Measurements from ENCODE around the gene SLMAP. TPM values are rescaled to one million over a fixed set of nuclear protein-coding genes. Genes with fewer than 3 reads are reported as not detected.

The SLMAP gene
- total and polyA plus RNA-seq, 2 experiments from 2014 or later: 32.1 to 73.0 TPM

DNA sequence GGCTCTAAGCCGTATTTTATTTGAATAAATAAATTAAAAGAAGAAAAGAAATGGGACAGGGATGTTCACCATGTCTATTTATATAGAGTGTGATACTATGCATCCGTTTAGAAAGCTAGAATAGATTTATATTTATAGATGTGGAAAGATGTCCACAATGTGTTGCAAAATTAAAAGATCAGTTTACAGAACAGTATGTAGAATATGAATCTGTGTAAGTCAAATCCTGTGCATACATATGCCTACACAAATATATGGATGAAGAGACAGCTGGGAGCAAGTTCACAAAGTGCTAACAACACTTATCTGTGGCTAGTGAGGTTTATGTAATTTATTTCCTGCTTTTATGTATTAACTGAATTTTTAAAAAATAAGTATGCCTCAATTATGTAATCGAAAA lies 25.4 kb upstream of the SLMAP start (continued):
- TF ChIP-seq, protein P1, sequence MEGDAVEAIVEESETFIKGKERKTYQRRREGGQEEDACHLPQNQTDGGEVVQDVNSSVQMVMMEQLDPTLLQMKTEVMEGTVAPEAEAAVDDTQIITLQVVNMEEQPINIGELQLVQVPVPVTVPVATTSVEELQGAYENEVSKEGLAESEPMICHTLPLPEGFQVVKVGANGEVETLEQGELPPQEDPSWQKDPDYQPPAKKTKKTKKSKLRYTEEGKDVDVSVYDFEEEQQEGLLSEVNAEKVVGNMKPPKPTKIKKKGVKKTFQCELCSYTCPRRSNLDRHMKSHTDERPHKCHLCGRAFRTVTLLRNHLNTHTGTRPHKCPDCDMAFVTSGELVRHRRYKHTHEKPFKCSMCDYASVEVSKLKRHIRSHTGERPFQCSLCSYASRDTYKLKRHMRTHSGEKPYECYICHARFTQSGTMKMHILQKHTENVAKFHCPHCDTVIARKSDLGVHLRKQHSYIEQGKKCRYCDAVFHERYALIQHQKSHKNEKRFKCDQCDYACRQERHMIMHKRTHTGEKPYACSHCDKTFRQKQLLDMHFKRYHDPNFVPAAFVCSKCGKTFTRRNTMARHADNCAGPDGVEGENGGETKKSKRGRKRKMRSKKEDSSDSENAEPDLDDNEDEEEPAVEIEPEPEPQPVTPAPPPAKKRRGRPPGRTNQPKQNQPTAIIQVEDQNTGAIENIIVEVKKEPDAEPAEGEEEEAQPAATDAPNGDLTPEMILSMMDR (conservative IDR thresholded peaks at IDR 0.05; ENCODE audit: low read depth in 2 of 2): no peak
- TF ChIP-seq EZH2phosphoT487 (IDR thresholded peaks at IDR 0.05; ENCODE audit: unreplicated experiment): no peak
- TF ChIP-seq, protein P2, sequence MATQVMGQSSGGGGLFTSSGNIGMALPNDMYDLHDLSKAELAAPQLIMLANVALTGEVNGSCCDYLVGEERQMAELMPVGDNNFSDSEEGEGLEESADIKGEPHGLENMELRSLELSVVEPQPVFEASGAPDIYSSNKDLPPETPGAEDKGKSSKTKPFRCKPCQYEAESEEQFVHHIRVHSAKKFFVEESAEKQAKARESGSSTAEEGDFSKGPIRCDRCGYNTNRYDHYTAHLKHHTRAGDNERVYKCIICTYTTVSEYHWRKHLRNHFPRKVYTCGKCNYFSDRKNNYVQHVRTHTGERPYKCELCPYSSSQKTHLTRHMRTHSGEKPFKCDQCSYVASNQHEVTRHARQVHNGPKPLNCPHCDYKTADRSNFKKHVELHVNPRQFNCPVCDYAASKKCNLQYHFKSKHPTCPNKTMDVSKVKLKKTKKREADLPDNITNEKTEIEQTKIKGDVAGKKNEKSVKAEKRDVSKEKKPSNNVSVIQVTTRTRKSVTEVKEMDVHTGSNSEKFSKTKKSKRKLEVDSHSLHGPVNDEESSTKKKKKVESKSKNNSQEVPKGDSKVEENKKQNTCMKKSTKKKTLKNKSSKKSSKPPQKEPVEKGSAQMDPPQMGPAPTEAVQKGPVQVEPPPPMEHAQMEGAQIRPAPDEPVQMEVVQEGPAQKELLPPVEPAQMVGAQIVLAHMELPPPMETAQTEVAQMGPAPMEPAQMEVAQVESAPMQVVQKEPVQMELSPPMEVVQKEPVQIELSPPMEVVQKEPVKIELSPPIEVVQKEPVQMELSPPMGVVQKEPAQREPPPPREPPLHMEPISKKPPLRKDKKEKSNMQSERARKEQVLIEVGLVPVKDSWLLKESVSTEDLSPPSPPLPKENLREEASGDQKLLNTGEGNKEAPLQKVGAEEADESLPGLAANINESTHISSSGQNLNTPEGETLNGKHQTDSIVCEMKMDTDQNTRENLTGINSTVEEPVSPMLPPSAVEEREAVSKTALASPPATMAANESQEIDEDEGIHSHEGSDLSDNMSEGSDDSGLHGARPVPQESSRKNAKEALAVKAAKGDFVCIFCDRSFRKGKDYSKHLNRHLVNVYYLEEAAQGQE (IDR thresholded peaks at IDR 0.05; ENCODE audit: unreplicated experiment): no peak
- TF ChIP-seq ZNF114 (CRISPR knock-in tag; IDR thresholded peaks at IDR 0.05): no peak
- no peak for TF ChIP-seq POLR2AphosphoS5 (IDR thresholded peaks at IDR 0.05; ENCODE audit: low read depth)

DNA sequence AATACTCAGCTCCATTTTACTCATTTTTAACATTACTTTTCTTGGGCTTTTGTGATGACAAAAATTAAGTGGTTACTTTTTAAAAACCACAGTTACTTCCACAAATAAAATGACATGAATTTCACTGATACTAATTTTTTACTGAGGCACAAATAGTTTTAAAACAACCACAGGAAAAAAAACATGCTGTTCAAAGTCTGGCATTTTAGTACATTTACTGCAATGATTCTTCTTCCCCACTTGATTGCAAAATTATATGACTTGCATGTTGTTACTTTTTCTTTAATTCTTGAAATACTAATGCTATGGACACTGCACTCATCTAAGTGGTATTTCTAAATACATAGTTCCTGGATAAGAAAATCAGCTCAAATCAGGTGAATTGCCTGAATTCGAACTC lies 24.8 kb upstream of the SLMAP start:
- Histone ChIP-seq H3K36me3 (ENCODE audit: insufficient read depth) (no peaks in the 10 kb centered on the region), H3F3A (replicated peaks; ENCODE audit: low read depth) (no peaks in the 10 kb centered on the region), H3K9me2 (ENCODE audit: insufficient read depth) (no peaks in the 10 kb centered on the region), H4K20me1 (replicated peaks; ENCODE audit: insufficient read depth) (no peaks in the 10 kb centered on the region), H3K27ac (ENCODE audit: low read depth) (no peak overlapping the region), H3K79me2 (replicated peaks; ENCODE audit: insufficient read depth) (no peaks in the 10 kb centered on the region), H3K4me1 (ENCODE audit: insufficient read depth) (no peaks in the 10 kb centered on the region), H3K27me3 (ENCODE audit: insufficient read depth) (no peaks in the 10 kb centered on the region), H3K4me3 (no peak overlapping the region), H2AFZ (no peak overlapping the region), H3K4me2 (no peak overlapping the region)
- Mint-ChIP-seq H3K27ac (no peak overlapping the region), H3K4me3 (no peak overlapping the region), H3K27me3 (ENCODE audit: insufficient read depth, low read depth, poor library complexity) (peaks cover 4% of the 10 kb centered on the region), H3K9me3 (no peaks in the 10 kb centered on the region), H3K36me3 (ENCODE audit: low read depth) (no peaks in the 10 kb centered on the region), H3K4me1 (no peaks in the 10 kb centered on the region)
- DNase-seq (ENCODE audit: low spot score): no peak
- no peak for ATAC-seq
- TF ChIP-seq, protein P3, sequence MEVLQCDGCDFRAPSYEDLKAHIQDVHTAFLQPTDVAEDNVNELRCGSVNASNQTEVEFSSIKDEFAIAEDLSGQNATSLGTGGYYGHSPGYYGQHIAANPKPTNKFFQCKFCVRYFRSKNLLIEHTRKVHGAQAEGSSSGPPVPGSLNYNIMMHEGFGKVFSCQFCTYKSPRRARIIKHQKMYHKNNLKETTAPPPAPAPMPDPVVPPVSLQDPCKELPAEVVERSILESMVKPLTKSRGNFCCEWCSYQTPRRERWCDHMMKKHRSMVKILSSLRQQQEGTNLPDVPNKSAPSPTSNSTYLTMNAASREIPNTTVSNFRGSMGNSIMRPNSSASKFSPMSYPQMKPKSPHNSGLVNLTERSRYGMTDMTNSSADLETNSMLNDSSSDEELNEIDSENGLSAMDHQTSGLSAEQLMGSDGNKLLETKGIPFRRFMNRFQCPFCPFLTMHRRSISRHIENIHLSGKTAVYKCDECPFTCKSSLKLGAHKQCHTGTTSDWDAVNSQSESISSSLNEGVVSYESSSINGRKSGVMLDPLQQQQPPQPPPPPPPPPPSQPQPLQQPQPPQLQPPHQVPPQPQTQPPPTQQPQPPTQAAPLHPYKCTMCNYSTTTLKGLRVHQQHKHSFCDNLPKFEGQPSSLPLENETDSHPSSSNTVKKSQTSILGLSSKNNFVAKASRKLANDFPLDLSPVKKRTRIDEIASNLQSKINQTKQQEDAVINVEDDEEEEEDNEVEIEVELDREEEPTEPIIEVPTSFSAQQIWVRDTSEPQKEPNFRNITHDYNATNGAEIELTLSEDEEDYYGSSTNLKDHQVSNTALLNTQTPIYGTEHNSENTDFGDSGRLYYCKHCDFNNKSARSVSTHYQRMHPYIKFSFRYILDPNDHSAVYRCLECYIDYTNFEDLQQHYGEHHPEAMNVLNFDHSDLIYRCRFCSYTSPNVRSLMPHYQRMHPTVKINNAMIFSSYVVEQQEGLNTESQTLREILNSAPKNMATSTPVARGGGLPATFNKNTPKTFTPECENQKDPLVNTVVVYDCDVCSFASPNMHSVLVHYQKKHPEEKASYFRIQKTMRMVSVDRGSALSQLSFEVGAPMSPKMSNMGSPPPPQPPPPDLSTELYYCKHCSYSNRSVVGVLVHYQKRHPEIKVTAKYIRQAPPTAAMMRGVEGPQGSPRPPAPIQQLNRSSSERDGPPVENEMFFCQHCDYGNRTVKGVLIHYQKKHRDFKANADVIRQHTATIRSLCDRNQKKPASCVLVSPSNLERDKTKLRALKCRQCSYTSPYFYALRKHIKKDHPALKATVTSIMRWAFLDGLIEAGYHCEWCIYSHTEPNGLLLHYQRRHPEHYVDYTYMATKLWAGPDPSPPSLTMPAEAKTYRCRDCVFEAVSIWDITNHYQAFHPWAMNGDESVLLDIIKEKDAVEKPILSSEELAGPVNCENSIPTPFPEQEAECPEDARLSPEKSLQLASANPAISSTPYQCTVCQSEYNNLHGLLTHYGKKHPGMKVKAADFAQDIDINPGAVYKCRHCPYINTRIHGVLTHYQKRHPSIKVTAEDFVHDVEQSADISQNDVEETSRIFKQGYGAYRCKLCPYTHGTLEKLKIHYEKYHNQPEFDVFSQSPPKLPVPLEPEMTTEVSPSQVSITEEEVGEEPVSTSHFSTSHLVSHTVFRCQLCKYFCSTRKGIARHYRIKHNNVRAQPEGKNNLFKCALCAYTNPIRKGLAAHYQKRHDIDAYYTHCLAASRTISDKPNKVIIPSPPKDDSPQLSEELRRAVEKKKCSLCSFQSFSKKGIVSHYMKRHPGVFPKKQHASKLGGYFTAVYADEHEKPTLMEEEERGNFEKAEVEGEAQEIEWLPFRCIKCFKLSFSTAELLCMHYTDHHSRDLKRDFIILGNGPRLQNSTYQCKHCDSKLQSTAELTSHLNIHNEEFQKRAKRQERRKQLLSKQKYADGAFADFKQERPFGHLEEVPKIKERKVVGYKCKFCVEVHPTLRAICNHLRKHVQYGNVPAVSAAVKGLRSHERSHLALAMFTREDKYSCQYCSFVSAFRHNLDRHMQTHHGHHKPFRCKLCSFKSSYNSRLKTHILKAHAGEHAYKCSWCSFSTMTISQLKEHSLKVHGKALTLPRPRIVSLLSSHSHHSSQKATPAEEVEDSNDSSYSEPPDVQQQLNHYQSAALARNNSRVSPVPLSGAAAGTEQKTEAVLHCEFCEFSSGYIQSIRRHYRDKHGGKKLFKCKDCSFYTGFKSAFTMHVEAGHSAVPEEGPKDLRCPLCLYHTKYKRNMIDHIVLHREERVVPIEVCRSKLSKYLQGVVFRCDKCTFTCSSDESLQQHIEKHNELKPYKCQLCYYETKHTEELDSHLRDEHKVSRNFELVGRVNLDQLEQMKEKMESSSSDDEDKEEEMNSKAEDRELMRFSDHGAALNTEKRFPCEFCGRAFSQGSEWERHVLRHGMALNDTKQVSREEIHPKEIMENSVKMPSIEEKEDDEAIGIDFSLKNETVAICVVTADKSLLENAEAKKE (CRISPR knock-in tag; IDR thresholded peaks at IDR 0.05): no peak
- TF ChIP-seq EZH2 (IDR thresholded peaks at IDR 0.05; ENCODE audit: low read depth, unreplicated experiment) (no peak), ZNF114 (CRISPR knock-in tag; IDR thresholded peaks at IDR 0.05) (no peak), STAT1 (IDR thresholded peaks at IDR 0.05; ENCODE audit: unreplicated experiment) (no peak)
- TF ChIP-seq, protein P4, sequence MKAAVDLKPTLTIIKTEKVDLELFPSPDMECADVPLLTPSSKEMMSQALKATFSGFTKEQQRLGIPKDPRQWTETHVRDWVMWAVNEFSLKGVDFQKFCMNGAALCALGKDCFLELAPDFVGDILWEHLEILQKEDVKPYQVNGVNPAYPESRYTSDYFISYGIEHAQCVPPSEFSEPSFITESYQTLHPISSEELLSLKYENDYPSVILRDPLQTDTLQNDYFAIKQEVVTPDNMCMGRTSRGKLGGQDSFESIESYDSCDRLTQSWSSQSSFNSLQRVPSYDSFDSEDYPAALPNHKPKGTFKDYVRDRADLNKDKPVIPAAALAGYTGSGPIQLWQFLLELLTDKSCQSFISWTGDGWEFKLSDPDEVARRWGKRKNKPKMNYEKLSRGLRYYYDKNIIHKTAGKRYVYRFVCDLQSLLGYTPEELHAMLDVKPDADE (IDR thresholded peaks at IDR 0.05): no peak
